ENCODE data around the gene COA6.

COA6 gene, protein sequence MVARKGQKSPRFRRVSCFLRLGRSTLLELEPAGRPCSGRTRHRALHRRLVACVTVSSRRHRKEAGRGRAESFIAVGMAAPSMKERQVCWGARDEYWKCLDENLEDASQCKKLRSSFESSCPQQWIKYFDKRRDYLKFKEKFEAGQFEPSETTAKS

DNA sequence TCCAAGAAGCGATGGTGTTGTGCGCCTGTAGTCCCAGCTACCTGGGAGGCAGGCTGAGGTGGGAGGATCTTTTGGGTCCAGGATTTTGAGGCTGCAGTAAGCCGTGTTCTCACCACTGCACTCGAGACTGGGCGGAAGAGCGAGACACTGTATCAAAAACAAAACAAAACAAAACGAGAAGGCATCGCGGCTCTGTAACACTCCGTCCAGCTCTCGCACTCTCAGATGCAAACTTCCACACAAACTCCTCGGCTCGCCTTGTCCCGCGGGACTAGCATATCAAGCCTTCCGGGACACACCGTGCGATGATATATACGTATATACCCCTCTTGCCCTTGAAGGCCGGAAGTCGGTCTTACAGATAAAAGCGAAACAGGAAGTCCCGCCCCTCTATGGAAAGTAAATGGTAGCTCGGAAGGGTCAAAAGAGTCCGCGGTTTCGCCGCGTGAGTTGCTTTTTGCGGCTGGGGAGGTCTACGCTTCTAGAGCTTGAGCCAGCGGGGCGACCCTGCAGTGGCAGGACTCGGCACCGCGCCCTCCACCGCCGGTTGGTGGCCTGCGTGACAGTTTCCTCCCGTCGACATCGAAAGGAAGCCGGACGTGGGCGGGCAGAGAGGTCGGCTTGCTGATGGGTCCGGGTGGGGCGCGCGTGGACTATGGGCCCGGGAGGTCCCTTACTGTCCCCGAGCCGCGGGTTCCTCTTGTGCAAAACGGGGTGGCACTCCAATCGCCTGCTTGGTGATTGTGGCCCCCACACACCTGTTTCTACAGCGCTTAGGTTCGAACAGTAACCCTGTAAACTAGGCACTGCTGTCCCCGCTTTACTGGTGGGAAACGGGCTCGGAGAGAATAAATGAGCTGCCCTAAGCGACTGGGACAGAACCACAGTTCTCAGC, at the start of gene COA6:
TSS of gene COA6 (plus strand) at position 393 of the 895 bp plus-strand sequence. CDS start at position 404, 11 bp downstream.
- TF ChIP-seq ZFX (IDR thresholded peaks at IDR 0.05; ENCODE audit: borderline replicate concordance), result no peak
- TF ChIP-seq, protein P1, sequence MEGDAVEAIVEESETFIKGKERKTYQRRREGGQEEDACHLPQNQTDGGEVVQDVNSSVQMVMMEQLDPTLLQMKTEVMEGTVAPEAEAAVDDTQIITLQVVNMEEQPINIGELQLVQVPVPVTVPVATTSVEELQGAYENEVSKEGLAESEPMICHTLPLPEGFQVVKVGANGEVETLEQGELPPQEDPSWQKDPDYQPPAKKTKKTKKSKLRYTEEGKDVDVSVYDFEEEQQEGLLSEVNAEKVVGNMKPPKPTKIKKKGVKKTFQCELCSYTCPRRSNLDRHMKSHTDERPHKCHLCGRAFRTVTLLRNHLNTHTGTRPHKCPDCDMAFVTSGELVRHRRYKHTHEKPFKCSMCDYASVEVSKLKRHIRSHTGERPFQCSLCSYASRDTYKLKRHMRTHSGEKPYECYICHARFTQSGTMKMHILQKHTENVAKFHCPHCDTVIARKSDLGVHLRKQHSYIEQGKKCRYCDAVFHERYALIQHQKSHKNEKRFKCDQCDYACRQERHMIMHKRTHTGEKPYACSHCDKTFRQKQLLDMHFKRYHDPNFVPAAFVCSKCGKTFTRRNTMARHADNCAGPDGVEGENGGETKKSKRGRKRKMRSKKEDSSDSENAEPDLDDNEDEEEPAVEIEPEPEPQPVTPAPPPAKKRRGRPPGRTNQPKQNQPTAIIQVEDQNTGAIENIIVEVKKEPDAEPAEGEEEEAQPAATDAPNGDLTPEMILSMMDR (IDR thresholded peaks at IDR 0.05), result no peak
- H3K27ac ChIP-seq, result peak within 1 kb of the TSS; percentile 96

DNA sequence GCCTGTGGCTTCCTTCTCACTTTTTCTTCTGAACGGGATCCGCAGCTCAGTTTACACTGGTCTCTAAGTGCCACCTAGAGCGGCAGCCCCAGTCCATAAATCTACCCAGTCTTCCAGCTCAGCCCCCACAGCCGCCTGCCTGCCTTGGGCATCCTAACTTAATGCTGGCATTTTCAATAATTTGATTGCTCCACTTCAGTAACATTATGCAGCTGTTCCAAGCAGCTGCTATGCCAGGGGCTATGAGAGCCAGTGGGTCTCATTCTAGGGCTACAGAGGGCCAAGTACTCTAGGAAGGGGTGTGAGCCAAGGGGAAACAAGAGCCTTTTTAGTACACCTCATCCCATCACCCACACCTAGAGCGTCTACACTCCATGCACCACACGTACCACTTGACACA, 48.4 kb upstream of the COA6 start:
- TF ChIP-seq, protein P1 (IDR thresholded peaks at IDR 0.05), result no peak
- TF ChIP-seq ZFX (IDR thresholded peaks at IDR 0.05; ENCODE audit: borderline replicate concordance), result no peak
- no peak overlapping the region for H3K27ac ChIP-seq

DNA sequence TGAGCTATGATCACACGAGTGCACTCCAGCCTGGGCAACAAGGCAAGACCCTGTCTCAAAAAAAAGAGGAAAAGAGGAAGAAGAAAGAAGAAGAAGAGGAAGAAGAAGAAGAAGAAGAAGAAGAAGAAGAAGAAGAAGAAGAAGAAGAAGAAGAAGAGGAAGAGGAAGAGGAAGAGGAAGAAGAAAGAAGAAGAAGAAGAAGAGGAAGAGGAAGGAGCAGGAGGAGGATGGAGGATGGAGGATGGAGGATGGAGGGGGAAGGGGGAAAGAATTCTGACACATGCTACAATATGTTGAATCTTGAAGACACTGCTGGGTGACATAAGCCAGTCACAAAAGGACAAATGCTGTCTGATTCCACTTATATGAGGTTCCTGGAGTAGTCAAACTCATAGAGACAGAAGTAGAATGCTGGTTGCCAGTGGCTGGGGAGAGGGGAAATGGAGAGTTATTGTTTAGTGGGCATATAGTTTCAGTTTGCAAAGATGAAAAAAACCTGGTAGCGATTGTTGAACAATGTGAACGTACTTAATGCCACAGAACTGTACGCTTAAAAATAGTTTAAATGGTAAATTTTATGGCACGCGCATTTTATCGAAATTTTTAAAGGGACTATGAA, 47.3 kb upstream of the COA6 start:
- TF ChIP-seq, protein P1 (IDR thresholded peaks at IDR 0.05), result no peak
- TF ChIP-seq ZFX (IDR thresholded peaks at IDR 0.05; ENCODE audit: borderline replicate concordance), result no peak
- no peak overlapping the region for H3K27ac ChIP-seq

DNA sequence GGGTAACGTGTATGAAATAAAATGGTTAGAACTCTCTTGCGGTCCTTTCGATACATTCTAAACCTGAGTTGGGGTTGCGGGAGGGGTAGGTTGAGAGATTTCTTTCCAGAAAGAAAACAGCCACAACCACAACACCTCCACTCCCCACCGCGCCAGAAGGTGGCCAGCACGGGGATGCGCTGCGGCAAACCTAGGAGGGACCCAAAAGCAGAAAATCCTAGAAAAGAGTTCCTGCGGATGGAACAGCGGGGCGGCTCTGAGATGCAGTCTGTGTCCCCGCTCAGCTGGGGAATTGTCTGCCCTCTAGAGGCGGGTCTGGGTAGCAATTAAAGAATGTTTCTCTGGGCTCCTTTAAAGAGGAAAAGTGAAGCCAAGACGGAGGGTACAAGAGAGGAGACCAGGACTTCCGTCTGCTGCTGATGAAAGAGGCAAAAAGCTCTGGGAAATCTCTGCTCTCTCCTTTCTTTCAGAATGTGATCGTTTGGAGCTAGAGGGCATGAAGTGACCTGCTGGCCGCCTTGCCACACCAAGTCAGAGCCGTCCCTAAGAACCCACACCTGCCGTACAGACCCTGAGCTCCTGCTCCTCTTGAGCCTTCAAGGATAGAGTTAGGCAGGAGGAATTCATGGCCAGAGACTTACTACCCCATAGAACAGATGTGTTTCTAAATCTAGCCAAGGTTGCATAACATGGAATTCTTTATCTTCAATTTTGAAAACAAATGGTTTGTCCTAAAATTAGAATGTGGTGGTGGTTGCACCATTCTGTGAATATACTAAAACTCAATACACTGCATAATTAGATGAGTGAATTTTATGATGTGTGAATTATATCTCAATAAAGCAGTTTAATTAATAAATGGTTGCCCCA, 46.5 kb upstream of the COA6 start:
- H3K27ac ChIP-seq, result no peak overlapping the region
- no peak for TF ChIP-seq ZFX (IDR thresholded peaks at IDR 0.05; ENCODE audit: borderline replicate concordance)
- TF ChIP-seq, protein P1 (IDR thresholded peaks at IDR 0.05), result peak; percentile 99

DNA sequence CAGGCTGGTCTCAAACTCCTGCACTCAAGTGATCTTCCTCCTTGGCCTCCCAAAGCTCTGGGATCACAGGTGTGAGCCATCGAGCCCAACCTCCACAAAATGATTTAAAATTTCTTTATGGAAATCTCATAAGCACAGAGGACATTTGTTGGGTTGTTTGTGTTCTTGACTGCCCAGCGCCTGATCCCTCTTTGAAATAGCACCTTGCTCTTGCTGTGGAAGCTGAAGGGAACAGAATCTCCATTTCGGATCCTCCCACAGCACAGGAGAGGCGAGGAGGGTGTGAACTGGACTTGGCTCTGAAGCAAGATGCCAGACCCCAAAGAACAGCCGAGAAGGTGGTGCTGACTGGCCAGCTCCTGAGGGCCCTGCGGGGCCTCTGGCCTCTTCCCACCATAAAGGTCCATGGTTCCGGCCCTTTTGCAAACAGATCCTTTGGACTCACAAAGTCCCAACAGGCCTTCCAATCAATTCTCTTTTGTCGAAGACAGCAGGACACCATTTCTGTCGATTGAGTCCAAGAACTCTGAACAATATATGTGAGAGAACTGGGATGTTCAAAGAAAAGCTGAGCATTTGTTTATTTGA, 45.6 kb upstream of the COA6 start:
- TF ChIP-seq ZFX (IDR thresholded peaks at IDR 0.05; ENCODE audit: borderline replicate concordance), result no peak
- TF ChIP-seq, protein P1 (IDR thresholded peaks at IDR 0.05), result no peak
- no peak overlapping the region for H3K27ac ChIP-seq

DNA sequence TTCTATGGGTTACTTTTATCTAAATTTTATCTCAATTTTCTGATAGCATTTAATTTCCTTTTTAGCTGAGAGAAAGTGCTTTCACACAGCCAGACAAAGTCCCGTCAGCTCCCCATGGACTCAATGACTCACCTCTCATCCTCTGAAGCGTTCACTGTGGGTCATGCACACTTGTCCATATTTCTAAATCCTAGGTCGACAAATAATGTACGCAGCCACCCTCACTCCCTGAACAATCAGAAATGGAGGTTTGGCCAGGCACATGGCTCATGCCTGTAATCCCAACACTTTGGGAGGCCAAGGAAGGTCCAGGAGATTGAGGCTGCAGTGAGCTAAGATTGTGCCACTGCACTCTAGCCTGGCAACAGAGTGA, 42.4 kb upstream of the COA6 start:
- TF ChIP-seq, protein P1 (IDR thresholded peaks at IDR 0.05), result no peak
- TF ChIP-seq ZFX (IDR thresholded peaks at IDR 0.05; ENCODE audit: borderline replicate concordance), result no peak
- no peak overlapping the region for H3K27ac ChIP-seq
